ENCODE data around the gene ZNF486. TPM values are rescaled to one million over a fixed set of nuclear protein-coding genes. Genes with fewer than 3 reads are reported as not detected.
"Not testable (repeated sequence)": the region's sequence is repeated elsewhere in the genome, so short reads cannot be mapped to it uniquely, and the experiment has no call there.

The ZNF486 gene
- total RNA-seq (2021) = 21.1 and 21.5 TPM in 2 replicates
- long read RNA-seq, transcript ZNF486-202 (4 exons, 734 nt) = minor isoform, 6 of 31 reads
- long read RNA-seq, transcript ZNF486-201 (4 exons, 3,837 nt) = major isoform, 10 of 31 reads
- long read RNA-seq, partial matches to known transcripts = 0 of 31 reads
- long read RNA-seq, other reads (novel, unspliced or antisense) = 15 of 31 reads

DNA sequence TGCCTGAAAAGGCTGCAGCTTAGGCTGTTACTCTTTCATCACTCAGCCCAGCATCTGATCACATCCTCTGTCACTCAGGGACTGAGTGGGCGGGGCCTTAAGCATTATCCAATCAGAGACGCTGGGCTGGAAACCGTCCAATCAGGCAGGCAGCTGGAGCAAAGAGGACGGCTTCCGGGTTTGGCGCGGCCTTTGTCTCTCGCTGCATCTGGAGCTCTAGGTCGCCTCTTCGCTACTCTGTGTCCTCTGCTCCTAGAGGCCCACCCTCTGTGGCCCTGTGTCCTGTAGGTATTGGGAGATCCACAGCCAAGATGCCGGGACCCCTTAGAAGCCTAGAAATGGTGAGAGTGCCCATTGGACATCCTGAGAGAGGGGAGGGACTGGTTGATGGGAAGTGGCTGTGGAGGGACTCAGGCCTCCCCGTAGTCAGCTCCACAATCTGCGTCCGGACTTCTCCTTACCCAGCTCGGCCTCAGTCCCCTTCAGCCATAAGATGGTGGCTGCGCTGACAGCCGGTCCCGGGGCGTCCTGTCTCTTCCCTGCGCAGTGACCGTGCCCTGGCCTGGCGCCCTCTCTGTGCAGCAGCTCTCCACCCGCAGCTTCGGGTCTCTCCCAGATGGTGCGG lies at the start of gene ZNF486:
Gene ZNF486 (plus strand): TSS at position 195 of the 625 bp plus-strand sequence. CDS start 117 bp downstream, at position 312.
- H4K8ac ChIP-seq (replicated peaks; ENCODE audit: insufficient read length, low read depth, low read length) = no peak within 1 kb of the TSS
- no peak within 1 kb of the TSS for H3T11ph ChIP-seq (ENCODE audit: low read length)
- H2BK15ac ChIP-seq (ENCODE audit: low read depth, low read length) = no peak within 1 kb of the TSS
- no peak within 1 kb of the TSS for H3K56ac ChIP-seq (ENCODE audit: insufficient read length, low read depth, low read length)
- no peaks in the 10 kb centered on the region for H4K20me1 ChIP-seq (ENCODE audit: control insufficient read depth, insufficient read depth, insufficient read length)
- no peak within 1 kb of the TSS for H4K5ac ChIP-seq (ENCODE audit: insufficient read length, low read depth, low read length)
- peaks cover 2 to 21% of the 10 kb centered on the region in 2 experiments; a peak in 4 of 5 replicates for H3K9me3 Mint-ChIP-seq
- TF ChIP-seq, protein P1, sequence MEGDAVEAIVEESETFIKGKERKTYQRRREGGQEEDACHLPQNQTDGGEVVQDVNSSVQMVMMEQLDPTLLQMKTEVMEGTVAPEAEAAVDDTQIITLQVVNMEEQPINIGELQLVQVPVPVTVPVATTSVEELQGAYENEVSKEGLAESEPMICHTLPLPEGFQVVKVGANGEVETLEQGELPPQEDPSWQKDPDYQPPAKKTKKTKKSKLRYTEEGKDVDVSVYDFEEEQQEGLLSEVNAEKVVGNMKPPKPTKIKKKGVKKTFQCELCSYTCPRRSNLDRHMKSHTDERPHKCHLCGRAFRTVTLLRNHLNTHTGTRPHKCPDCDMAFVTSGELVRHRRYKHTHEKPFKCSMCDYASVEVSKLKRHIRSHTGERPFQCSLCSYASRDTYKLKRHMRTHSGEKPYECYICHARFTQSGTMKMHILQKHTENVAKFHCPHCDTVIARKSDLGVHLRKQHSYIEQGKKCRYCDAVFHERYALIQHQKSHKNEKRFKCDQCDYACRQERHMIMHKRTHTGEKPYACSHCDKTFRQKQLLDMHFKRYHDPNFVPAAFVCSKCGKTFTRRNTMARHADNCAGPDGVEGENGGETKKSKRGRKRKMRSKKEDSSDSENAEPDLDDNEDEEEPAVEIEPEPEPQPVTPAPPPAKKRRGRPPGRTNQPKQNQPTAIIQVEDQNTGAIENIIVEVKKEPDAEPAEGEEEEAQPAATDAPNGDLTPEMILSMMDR (conservative IDR thresholded peaks at IDR 0.05) = no peak
- H3K27me3 Mint-ChIP-seq (ENCODE audit: low read depth) = no peaks in the 10 kb centered on the region
- H3K23me2 ChIP-seq (ENCODE audit: insufficient read length, low read depth, low read length, poor library complexity, severe bottlenecking) = no peaks in the 10 kb centered on the region
- no CpG with 5 or more reads among the region's 25 CpGs for WGBS (ENCODE audit: extremely low coverage, insufficient read length, low lambda C conversion rate)
- no peaks in the 10 kb centered on the region for H3K4me1 ChIP-seq (ENCODE audit: insufficient read depth, low read length)
- H3K4me1 Mint-ChIP-seq = peaks cover 11 to 21% of the 10 kb centered on the region in 2 experiments
- H3K27me3 ChIP-seq (ENCODE audit: insufficient read depth, low read length) = no peaks in the 10 kb centered on the region
- peak within 1 kb of the TSS; percentile 83 for H3K4me2 ChIP-seq (ENCODE audit: insufficient read depth, insufficient read length, low read length)
- peak within 1 kb of the TSS; percentile 97 for H3K14ac ChIP-seq (ENCODE audit: insufficient read depth, low read length)
- peak; percentile 98 for DNase-seq
- H4K91ac ChIP-seq (ENCODE audit: insufficient read length, low read depth, low read length) = no peak within 1 kb of the TSS
- H3K18ac ChIP-seq (ENCODE audit: insufficient read length, low read depth, low read length) = peak within 1 kb of the TSS; percentile 88
- no peak within 1 kb of the TSS for H2AK5ac ChIP-seq (ENCODE audit: insufficient read length, low read length)
- H3K79me1 ChIP-seq (ENCODE audit: insufficient read depth, low read depth, low read length, poor library complexity, severe bottlenecking) = peaks cover 3% of the 10 kb centered on the region
- no peaks in the 10 kb centered on the region for H3K9me3 ChIP-seq (ENCODE audit: control insufficient read depth, low read depth, low read length)
- H3K4ac ChIP-seq (ENCODE audit: low read depth, low read length) = no peak within 1 kb of the TSS
- no peak within 1 kb of the TSS for H3K23ac ChIP-seq (ENCODE audit: insufficient read length, low read depth, low read length)
- H2AFZ ChIP-seq (ENCODE audit: low read length) = no peak within 1 kb of the TSS
- peak within 1 kb of the TSS; percentile 94 for H3K9ac ChIP-seq (ENCODE audit: extremely low read depth, insufficient read length, low read length)
- H3K79me2 ChIP-seq (ENCODE audit: insufficient read depth, low read length) = peaks cover 16% of the 10 kb centered on the region; the same call in 1 of the 2 replicates
- peak within 1 kb of the TSS; percentile 76 for H3K27ac ChIP-seq (ENCODE audit: insufficient read length, low read depth, low read length)
- H3K4me3 Mint-ChIP-seq = peak within 1 kb of the TSS; percentile 97 to 99
- no peak within 1 kb of the TSS for H2BK20ac ChIP-seq (ENCODE audit: low read depth, low read length, poor library complexity, severe bottlenecking)
- H2BK120ac ChIP-seq (ENCODE audit: low read depth, low read length, poor library complexity, severe bottlenecking) = peak within 1 kb of the TSS; percentile 29
- H3K27ac Mint-ChIP-seq = peak within 1 kb of the TSS; percentile 97 to 99 (median 98)
- no peak within 1 kb of the TSS for H2BK12ac ChIP-seq (ENCODE audit: insufficient read length, low read depth, low read length)
- H2BK5ac ChIP-seq (ENCODE audit: insufficient read length, low read length) = peak within 1 kb of the TSS; percentile 64
- peaks cover 35 to 39% (median 37%) of the 10 kb centered on the region in 3 experiments for H3K36me3 Mint-ChIP-seq (ENCODE audit: insufficient read depth in 1 of 3, low read depth in 3 of 3)

GRCh38 chr19:20118064-20118839 lies 48.8 kb upstream of the ZNF486 start:
- H2BK5ac ChIP-seq (ENCODE audit: insufficient read length, low read length); DNase-seq; H3K4me3 Mint-ChIP-seq; H3K79me1 ChIP-seq (ENCODE audit: insufficient read depth, low read depth, low read length, poor library complexity, severe bottlenecking); H3K27ac Mint-ChIP-seq; H2AK5ac ChIP-seq (ENCODE audit: insufficient read length, low read length); H3K27me3 Mint-ChIP-seq (ENCODE audit: low read depth); H3K4me2 ChIP-seq (ENCODE audit: insufficient read depth, insufficient read length, low read length); H4K91ac ChIP-seq (ENCODE audit: insufficient read length, low read depth, low read length); H3K27ac ChIP-seq (ENCODE audit: insufficient read length, low read depth, low read length); H2BK15ac ChIP-seq (ENCODE audit: low read depth, low read length); H3K9ac ChIP-seq (ENCODE audit: extremely low read depth, insufficient read length, low read length); H3K14ac ChIP-seq (ENCODE audit: insufficient read depth, low read length); H3K23ac ChIP-seq (ENCODE audit: insufficient read length, low read depth, low read length); H2BK12ac ChIP-seq (ENCODE audit: insufficient read length, low read depth, low read length); H3K23me2 ChIP-seq (ENCODE audit: insufficient read length, low read depth, low read length, poor library complexity, severe bottlenecking); H3K4me1 Mint-ChIP-seq; H4K8ac ChIP-seq (replicated peaks; ENCODE audit: insufficient read length, low read depth, low read length); H3K18ac ChIP-seq (ENCODE audit: insufficient read length, low read depth, low read length); H3T11ph ChIP-seq (ENCODE audit: low read length); H2BK20ac ChIP-seq (ENCODE audit: low read depth, low read length, poor library complexity, severe bottlenecking); H3K27me3 ChIP-seq (ENCODE audit: insufficient read depth, low read length); H3K4ac ChIP-seq (ENCODE audit: low read depth, low read length); H3K79me2 ChIP-seq (ENCODE audit: insufficient read depth, low read length); H3K4me1 ChIP-seq (ENCODE audit: insufficient read depth, low read length); H3K56ac ChIP-seq (ENCODE audit: insufficient read length, low read depth, low read length); H2BK120ac ChIP-seq (ENCODE audit: low read depth, low read length, poor library complexity, severe bottlenecking); H4K5ac ChIP-seq (ENCODE audit: insufficient read length, low read depth, low read length); H2AFZ ChIP-seq (ENCODE audit: low read length); H4K20me1 ChIP-seq (ENCODE audit: control insufficient read depth, insufficient read depth, insufficient read length): not testable (repeated sequence)
- peaks cover 94 to 98% (median 95%) of the 10 kb centered on the region in 3 experiments for H3K36me3 Mint-ChIP-seq (ENCODE audit: insufficient read depth in 1 of 3, low read depth in 3 of 3)
- peaks cover 84% of the 10 kb centered on the region for H3K9me3 ChIP-seq (ENCODE audit: control insufficient read depth, low read depth, low read length)
- no CpG with 5 or more reads among the region's 6 CpGs for WGBS (ENCODE audit: extremely low coverage, insufficient read length, low lambda C conversion rate)
- H3K9me3 Mint-ChIP-seq = peaks cover 91 to 93% of the 10 kb centered on the region in 2 experiments

Data from H9 (cell line).